Neural progenitor cell (in vitro differentiated cells): ENCODE results near the gene RNF31.

ENCODE experiments used
- CTCF ChIP-seq: fragments of 200-600 bp; sonication (generic); IDR thresholded peaks from 2 replicates; pipeline ENCODE4 v1.5.1; 2017; ENCODE audit warnings: antibody characterized with exemption, mild to moderate bottlenecking
- EZH2 ChIP-seq: fragments of 200-600 bp; sonication (generic); IDR thresholded peaks from 2 replicates; pipeline ENCODE4 v1.6.1; 2017; ENCODE audit warnings: antibody characterized with exemption, mild to moderate bottlenecking, moderate library complexity
- EZH2phosphoT487 ChIP-seq: fragments of 200-600 bp; sonication (generic); IDR thresholded peaks from 2 replicates; pipeline ENCODE4 v1.6.1; 2017; ENCODE audit warnings: antibody characterized with exemption

DNA sequence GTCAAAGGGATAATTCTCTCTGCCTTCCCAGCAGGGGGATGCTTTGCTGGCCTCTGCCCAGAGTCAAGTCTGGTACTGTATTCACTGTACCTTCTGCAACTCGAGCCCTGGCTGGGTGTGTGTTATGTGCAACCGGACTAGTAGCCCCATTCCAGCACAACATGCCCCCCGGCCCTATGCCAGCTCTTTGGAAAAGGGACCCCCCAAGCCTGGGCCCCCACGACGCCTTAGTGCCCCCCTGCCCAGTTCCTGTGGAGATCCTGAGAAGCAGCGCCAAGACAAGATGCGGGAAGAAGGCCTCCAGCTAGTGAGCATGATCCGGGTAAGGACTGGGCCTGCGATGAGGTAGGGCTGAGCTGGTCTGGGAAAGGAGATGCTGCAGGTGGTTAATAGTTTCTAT lies 3.3 kb downstream of the RNF31 start:
- TF ChIP-seq CTCF, result no peak
- TF ChIP-seq EZH2, result no peak
- no peak for TF ChIP-seq EZH2phosphoT487
